Renal cortical epithelial cell (primary cell): ENCODE data around the gene TRIP12. TPM values are rescaled to one million over a fixed set of nuclear protein-coding genes. Genes with fewer than 3 reads are reported as not detected.
"Not testable (repeated sequence)": the region's sequence is repeated elsewhere in the genome, so short reads cannot be mapped to it uniquely, and the experiment has no call there.

Experiments used
- DNase-seq: peaks from one replicate; pipeline ENCODE4 v3.0.0-alpha.2; 2011; ENCODE audit warnings: low read depth
- total RNA-seq: library from RNA; depleted of rRNA; stranded (reverse); fragments of >200 nt; gene quantifications from 2 replicates; pipeline ENCODE4 v1.2.3, GENCODE V29; 2014

The TRIP12 gene
- total RNA-seq, 1 donor from 2014 or later = 346 TPM

- no peak for DNase-seq
These were observed 1.7 kb downstream of the TRIP12 start for GRCh38 chr2:229920011-229920641.

- DNase-seq = no peak
These were observed 4.0 kb downstream of the TRIP12 start for GRCh38 chr2:229917793-229918192.

DNA sequence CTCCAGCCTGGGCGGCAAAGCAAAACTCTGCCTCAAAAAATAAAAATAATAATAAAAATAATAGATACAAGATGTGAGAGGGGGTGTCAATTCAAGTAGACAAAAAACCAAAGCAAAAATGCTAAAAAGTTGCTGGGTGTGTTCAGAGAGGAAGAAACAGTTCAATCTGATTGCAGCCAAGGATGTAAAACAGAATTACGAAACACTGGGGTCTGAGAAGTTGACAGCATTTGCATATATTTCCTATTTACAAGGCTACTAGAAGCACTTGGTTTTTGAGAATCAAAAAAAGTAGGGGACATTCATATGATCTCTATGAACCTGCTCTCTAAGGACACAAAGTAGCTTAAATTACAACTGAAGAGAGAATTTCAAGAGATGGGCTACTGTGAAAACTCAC is 7.6 kb downstream of the TRIP12 start:
- DNase-seq = peak; percentile 39

DNA sequence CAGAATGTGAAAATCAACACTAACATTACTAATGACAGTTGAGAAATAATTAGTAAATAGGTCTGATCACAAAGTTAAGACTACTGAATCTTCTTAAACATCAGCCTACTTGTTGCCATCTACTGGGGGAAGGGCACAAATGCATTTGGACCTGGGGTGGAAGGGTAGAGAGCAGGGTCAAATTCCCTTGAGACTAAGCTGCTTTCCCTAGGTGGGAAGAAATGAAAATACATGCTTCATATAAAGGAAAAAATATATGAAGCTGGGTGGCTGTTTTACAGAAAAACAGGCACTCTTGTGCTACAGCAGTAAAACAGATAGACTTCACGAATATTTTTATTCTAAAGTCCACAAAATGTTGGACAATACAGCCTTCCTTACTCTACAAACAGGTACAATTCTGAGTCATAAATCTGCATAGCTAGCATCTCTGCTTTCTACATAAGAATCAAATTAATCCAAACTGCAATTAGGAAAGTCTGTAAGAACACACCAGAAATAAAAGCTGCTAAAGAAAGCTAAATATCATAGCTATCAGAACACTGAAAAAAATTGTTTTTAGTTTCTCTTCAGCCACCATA is 10.9 kb downstream of the TRIP12 start:
- peak; percentile 39 for DNase-seq

GRCh38 chr2:229910147-229910831 is 11.5 kb downstream of the TRIP12 start:
- no peak for DNase-seq

- no peak for DNase-seq
These were observed 12.7 kb downstream of the TRIP12 start for GRCh38 chr2:229909090-229909489.

- no peak for DNase-seq
These were observed 16.2 kb downstream of the TRIP12 start for GRCh38 chr2:229905601-229906000.

- DNase-seq = no peak
These were observed 18.8 kb downstream of the TRIP12 start for GRCh38 chr2:229903037-229903436.

DNA sequence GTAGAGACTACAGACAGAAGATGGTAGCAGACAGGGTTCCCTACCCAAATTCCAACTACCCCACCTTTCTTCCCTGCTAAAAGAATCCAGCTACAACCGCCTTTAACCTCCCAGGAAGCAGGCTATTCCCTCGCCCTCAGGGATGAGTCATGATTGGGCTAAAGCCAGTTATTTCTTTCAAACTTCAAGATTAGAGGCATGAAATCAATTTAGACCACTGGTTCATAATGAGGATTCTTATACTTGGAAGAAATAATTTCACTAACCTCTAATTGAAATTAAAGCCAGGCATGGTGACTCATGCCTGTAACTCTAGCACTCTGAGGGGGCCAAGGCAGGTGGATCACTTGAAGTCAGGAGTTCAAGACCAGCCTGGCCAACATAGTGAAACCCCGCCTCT is 20.0 kb downstream of the TRIP12 start:
- peak; percentile 87 for DNase-seq

DNA sequence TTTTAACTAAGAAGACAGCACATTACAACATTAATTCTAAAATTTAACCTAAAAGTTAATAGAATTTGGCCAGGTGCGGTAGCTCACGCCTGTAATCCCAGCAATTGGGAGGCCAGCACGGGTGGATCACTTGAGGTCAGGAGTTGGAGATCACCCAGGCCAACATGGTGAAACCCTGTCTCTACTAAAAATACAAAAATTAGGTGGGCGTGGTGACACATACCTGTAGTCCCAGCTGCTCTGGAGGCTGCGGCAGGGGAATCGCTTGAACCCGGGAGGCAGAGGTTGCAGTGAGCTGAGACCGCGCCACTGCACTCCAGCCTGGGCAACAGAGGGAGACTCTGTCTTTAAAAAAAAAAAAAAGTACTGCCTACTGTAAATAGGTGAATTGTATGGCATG is 21.3 kb downstream of the TRIP12 start:
- not testable (repeated sequence) for DNase-seq

GRCh38 chr2:229900012-229900411 is 21.8 kb downstream of the TRIP12 start:
- DNase-seq = no peak

GRCh38 chr2:229899604-229900003 is 22.2 kb downstream of the TRIP12 start:
- DNase-seq = no peak

DNA sequence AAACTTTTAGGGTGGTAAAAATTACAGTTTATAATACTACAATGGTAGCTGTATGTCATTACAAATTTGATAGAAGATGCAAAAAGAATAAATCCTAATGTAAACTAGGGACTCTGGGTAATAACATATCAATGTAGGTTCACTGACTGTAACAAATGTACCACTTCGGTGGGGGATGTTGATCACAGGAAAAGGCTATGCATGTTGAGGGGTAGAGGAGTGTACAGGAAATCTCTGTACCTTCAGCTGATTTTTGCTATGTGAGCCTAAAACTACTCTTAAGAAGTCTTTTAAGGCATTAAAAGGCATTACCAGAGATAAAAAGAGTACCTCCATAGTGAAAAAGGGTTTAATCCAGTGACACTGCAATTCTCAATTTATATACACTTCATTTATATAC is 25.0 kb downstream of the TRIP12 start:
- no peak for DNase-seq

GRCh38 chr2:229889023-229889422 is 32.8 kb downstream of the TRIP12 start:
- DNase-seq = no peak

DNA sequence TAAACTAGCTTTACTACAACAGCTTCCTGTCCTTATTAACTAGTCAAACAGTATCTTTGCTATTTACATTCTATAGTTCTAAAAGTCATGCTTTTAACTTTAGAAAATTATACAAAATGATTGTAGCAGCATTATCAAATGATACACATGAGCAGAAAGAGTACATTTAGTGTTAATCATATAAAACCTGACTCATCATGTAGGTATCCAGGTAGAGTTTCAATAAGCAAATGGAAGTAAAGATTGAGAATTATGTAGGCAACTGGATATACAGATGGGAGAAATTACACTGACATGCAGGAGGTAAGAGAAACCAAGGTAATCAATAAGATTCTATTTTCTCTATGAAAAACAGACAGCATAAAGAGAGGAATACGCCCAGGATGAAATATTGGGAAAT is 33.8 kb downstream of the TRIP12 start:
- DNase-seq = no peak

- DNase-seq = no peak
These were observed 34.4 kb downstream of the TRIP12 start for GRCh38 chr2:229887441-229887840.

GRCh38 chr2:229884775-229885699 is 36.8 kb downstream of the TRIP12 start:
- DNase-seq = no peak

GRCh38 chr2:229882583-229882982 is 39.2 kb downstream of the TRIP12 start:
- DNase-seq = no peak

DNA sequence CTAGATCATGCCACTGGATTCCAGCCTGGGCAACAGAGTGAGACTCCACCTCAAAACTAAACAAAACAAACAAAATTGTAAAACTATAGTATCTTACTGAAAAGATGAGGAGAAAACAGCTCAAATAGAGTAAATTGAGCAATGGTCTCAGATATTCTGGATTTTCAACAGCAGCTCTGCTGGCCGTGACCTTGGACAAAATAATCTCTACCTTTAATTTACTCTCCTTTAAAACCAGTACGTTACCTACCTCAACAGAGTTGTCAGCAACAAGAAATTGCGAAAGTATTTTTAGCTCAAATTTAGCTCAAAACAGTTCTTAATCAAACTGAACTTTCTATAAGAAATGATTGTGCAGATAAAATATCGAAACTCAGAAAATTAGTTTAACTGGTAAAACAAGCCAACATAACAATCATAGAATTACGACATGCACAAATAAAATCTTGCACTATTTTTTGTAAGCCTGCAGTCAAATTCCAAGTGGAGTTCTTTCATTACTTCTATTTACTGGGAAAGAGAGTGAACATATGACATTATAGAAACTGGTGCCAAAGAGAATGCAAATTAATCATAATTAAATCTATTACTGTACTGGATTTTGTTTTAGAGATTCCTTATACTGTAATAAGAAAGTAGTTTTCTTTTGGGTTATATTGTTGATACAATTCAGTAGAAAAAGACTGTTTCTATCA is 40.8 kb downstream of the TRIP12 start:
- DNase-seq = no peak

- DNase-seq = no peak
These were observed 42.4 kb downstream of the TRIP12 start for GRCh38 chr2:229879191-229879950.

GRCh38 chr2:229875549-229875948 is 46.3 kb downstream of the TRIP12 start:
- DNase-seq = no peak
